ENCODE results near the gene CRHR2.

DNA sequence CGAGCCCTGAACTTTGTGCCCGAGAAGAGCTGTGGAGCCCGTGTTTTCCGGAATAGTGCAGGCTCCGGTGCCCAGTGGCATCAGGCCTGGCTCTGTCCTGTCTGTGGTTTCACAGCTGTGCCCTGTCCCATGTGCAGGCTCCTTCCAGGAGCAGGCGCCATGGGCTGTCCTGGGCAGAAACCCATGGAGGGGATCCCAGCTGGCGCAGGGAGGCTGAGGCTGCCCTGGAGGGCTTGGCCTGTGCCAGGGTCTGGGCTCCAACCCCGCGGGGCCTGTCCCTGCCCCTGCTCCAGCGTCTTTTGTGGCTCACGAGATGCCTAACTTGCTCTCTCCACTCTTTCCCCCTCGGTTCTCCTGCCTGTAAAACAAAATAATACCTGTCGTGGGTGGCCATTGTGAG lies 23.3 kb upstream of the CRHR2 start:
- TF ChIP-seq, protein P1, sequence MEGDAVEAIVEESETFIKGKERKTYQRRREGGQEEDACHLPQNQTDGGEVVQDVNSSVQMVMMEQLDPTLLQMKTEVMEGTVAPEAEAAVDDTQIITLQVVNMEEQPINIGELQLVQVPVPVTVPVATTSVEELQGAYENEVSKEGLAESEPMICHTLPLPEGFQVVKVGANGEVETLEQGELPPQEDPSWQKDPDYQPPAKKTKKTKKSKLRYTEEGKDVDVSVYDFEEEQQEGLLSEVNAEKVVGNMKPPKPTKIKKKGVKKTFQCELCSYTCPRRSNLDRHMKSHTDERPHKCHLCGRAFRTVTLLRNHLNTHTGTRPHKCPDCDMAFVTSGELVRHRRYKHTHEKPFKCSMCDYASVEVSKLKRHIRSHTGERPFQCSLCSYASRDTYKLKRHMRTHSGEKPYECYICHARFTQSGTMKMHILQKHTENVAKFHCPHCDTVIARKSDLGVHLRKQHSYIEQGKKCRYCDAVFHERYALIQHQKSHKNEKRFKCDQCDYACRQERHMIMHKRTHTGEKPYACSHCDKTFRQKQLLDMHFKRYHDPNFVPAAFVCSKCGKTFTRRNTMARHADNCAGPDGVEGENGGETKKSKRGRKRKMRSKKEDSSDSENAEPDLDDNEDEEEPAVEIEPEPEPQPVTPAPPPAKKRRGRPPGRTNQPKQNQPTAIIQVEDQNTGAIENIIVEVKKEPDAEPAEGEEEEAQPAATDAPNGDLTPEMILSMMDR (conservative IDR thresholded peaks at IDR 0.05 in 1 of 2, IDR thresholded peaks at IDR 0.05 in 1 of 2; ENCODE audit: low read depth in 1 of 2, low read length in 2 of 2), result no peak
- no peak for TF ChIP-seq EZH2 (IDR thresholded peaks at IDR 0.05; ENCODE audit: low read length, missing control alignments)

All from fibroblast of lung (primary cell).